Common myeloid progenitor, CD34-positive (primary cell): ENCODE results near the gene PSME3IP1.

Experiments
- CTCF ChIA-PET: fragments of 350-600 bp; sonication (Branson Sonifier 250); formaldehyde crosslinking; loops from one replicate; lab custom pipeline; 2021; ENCODE audit warnings: antibody characterized with exemption; lab: Charles Lee
- POLR2A ChIA-PET: fragments of 350-600 bp; sonication (Branson Sonifier 250); formaldehyde crosslinking; loops from one replicate; lab custom pipeline; 2021; ENCODE audit warnings: antibody characterized with exemption; lab: Charles Lee
- DNase-seq, 3 donors: peaks; one replicate each; pipeline versions ENCODE4 v3.0.0 to v3.0.0-alpha.2; 2013
- H3K27ac ChIP-seq, 2 experiments: 1 replicate in 1 of 2; 2 replicates in 1 of 2; pipeline ENCODE4 v1.7.0; 2013; ENCODE audit warnings: inconsistent platforms in 2 of 2, low read length in 2 of 2, mild to moderate bottlenecking in 2 of 2, low read depth in 1 of 2, moderate library complexity in 1 of 2; ENCODE audit not compliant: severe bottlenecking in 2 of 2, insufficient read depth in 1 of 2, poor library complexity in 1 of 2
- H3K27me3 ChIP-seq, 5 experiments: replicated peaks in 2 of 5; 1 replicate in 3 of 5; 2 replicates in 2 of 5; pipeline versions ENCODE4 v1.6.1 to v1.7.0; 2013; ENCODE audit warnings: low read length in 4 of 5, mild to moderate bottlenecking in 2 of 5, moderate library complexity in 2 of 5, inconsistent platforms in 1 of 5; ENCODE audit not compliant: insufficient read depth in 5 of 5, control insufficient read depth in 4 of 5
- H3K36me3 ChIP-seq, 4 experiments: 1 replicate in 2 of 4; 2 replicates in 2 of 4; pipeline versions ENCODE4 v1.6.1 to v1.7.0; 2013; ENCODE audit warnings: low read length in 3 of 4, control low read depth in 1 of 4, mild to moderate bottlenecking in 1 of 4; ENCODE audit not compliant: control insufficient read depth in 4 of 4, insufficient read depth in 4 of 4
- H3K4me1 ChIP-seq, 4 experiments: 1 replicate in 3 of 4; 2 replicates in 1 of 4; pipeline versions ENCODE4 v1.6.1 to v1.7.1; 2013; ENCODE audit warnings: low read length in 3 of 4, mild to moderate bottlenecking in 3 of 4, control low read depth in 1 of 4, inconsistent platforms in 1 of 4, moderate library complexity in 1 of 4; ENCODE audit not compliant: control insufficient read depth in 4 of 4, insufficient read depth in 4 of 4; ENCODE audit errors: control extremely low read depth in 1 of 4
- H3K4me3 ChIP-seq, 7 experiments: 1 replicate in 4 of 7; 2 replicates in 3 of 7; pipeline versions ENCODE4 v1.5.1 to v1.7.0; 2013; ENCODE audit warnings: mild to moderate bottlenecking in 7 of 7, low read length in 6 of 7, moderate library complexity in 6 of 7, inconsistent platforms in 2 of 7, low read depth in 2 of 7, control low read depth in 1 of 7; ENCODE audit not compliant: insufficient read depth in 4 of 7, control insufficient read depth in 1 of 7; ENCODE audit errors: extremely low read depth in 1 of 7
- H3K9me3 ChIP-seq, 5 experiments: 1 replicate in 4 of 5; 2 replicates in 1 of 5; pipeline versions ENCODE4 v1.6.1 to v1.7.1; 2013; ENCODE audit warnings: low read length in 4 of 5, mild to moderate bottlenecking in 2 of 5, inconsistent platforms in 1 of 5, low read depth in 1 of 5, moderate library complexity in 1 of 5; ENCODE audit not compliant: control insufficient read depth in 4 of 5, insufficient read depth in 2 of 5; ENCODE audit errors: control extremely low read depth in 1 of 5
- WGBS: methylation state at CpG from one replicate; pipeline ENCODE4 v1.1.5; 2013; ENCODE audit not compliant: insufficient coverage; 5-methylcytosine and 5-hydroxymethylcytosine counted together

PSME3IP1 gene

DNA sequence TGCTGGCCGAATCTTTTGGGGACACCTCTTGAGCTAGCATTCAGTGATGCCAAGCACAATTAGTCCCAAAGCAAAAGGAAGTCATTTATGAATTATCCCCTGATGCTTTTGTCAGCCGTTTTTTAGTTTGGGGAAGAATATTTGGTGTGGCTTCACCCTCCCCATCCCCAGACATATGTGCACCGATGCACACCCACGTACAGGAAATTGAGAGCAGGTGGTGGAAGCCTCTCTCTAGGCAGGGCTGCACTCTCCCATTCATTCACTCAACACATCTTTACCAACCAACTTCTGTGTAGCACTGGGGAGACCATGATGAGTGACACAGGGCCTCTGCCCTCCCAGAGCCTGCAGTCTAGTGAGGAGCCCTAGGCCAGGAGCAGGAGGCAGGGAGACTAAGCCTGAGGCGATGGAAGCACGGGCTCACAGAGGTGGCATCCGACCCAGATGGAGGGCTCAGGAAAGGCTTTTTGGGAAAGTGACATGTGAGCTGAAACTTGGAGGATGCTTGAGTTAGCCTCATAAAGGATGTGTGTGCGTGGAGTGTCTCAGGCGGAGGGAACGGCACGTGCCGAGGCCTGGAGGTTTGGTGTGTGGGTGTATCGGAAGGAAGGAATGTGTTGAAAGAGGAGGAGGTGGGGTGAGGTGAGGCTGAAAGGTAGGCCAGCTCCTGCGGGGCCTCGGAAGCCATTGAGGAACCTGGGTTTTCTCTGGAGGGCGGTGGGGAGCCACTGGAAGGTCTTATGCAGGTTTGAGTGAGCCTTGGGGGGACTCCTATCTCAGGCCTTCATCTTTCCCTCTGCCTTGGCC lies 43.8 kb downstream of the PSME3IP1 start:
- peaks cover 5 to 75% (median 70%) of the 10 kb centered on the region in 4 experiments for H3K4me1 ChIP-seq
- POLR2A ChIA-PET = no interaction called here
- H3K36me3 ChIP-seq = peaks cover 0 to 17% (median 7%) of the 10 kb centered on the region in 4 experiments
- peak overlapping the region in 3 of 7 experiments; percentile 3 to 30 (median 19) for H3K4me3 ChIP-seq
- CTCF ChIA-PET = interaction anchor here (0.7 to 1.9 kb wide), 6 partner anchors 10 to 57 kb away, joined by 3 to 7 read pairs (median 3); partner anchors contain the start of gene CPNE2
- H3K27ac ChIP-seq = peak overlapping the region; percentile 6 to 67
- H3K9me3 ChIP-seq = no peaks in the 10 kb centered on the region
- no peaks in the 10 kb centered on the region for H3K27me3 ChIP-seq
- DNase-seq = peak; percentile 32 to 92 (median 89)
- WGBS = 65% methylated on average over 10 of the region's 16 CpGs

DNA sequence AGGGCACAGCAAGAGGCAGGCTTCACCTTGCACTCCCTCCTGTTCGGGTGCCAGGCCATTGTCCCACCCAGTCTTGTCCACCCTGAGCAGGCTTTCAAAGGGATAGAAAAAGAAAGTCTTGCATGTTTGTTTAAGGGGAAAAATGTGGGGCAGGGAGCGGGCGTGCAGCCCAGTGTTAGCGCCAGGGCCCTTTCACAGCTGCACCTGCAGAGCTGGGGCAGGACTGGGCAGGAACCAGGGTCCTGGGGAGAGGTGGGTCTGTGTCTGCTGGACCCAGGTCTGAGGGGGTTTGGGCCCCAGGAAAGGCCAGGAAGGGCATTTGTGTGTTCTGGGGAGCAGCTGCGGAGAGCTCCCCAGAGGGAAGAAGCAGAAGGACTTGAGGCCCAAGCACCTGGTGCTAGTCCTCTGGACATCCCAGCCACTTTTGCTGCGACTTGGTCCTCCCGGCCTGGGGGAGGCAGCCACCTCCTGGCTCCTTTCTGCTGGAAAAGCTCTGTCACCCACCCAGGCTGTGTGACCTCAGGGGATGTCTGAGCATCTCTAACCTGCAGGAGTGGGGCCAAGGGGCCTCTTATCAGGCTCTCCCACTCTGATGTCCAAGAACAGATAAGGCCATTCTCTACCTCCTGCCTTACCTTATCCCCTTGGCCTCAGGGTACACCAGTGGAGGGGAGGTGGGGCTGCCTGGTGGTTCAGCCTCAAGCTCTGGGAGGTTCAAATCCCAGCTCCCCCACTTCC lies 44.7 kb downstream of the PSME3IP1 start:
- peaks cover 5 to 65% (median 61%) of the 10 kb centered on the region in 4 experiments for H3K4me1 ChIP-seq
- CTCF ChIA-PET = interaction anchor here (0.7 to 1.9 kb wide), 5 partner anchors 11 to 56 kb away, joined by 3 to 7 read pairs (median 3); partner anchors contain the start of gene CPNE2
- H3K9me3 ChIP-seq = no peaks in the 10 kb centered on the region

DNA sequence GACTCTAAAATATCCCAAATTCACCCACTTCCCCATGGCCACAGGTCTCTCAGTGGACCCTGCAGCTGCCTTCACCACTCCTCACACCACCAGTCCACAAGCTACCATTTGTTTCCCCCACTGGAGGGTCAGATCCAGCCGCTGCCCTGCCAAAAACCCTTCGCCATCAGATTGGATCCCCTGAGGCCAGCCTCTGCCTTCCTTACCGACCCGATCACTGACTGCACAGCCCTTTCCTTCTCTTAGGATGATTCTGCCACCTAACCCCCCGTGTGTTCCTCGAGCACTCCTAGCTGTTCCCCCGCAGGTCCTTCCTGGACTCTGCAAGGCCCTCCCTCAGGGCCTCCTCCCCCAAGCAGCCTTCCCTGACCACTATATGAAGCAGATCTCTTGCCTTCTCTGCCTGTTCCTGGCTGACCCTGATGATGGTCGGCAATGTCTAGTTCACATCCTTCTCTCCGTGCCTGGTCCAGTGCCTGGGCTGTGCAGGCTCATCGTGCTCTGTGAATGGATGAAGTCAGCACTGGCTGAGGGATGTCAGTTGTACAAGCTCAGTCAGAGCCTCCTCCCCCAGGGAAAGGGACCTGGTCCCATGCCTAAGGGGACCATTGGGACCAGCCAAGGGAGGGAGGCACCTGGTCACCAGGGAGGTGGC lies 47.4 kb downstream of the PSME3IP1 start:
- peaks cover 0 to 14% (median 8%) of the 10 kb centered on the region in 4 experiments for H3K36me3 ChIP-seq
- no peaks in the 10 kb centered on the region for H3K9me3 ChIP-seq
- POLR2A ChIA-PET = no interaction called here
- H3K27me3 ChIP-seq = no peaks in the 10 kb centered on the region
- H3K4me3 ChIP-seq = no peak overlapping the region
- H3K27ac ChIP-seq = no peak overlapping the region
- peaks cover 5 to 61% (median 49%) of the 10 kb centered on the region in 4 experiments for H3K4me1 ChIP-seq
- CTCF ChIA-PET = no interaction called here
- WGBS = 74% methylated on average over 6 of the region's 10 CpGs
- DNase-seq = no peak

More for the DNA sequence above, 44.7 kb downstream of the PSME3IP1 start:
- H3K4me3 ChIP-seq = peak overlapping the region in 1 of 7 experiments; percentile 8
- POLR2A ChIA-PET = interaction anchor here (0.5 kb wide), 1 partner anchor 198 kb away, joined by 3 read pairs; no protein-coding TSS in a partner anchor
- peak overlapping the region in 1 of 2 experiments; percentile 67 for H3K27ac ChIP-seq
- no peak for DNase-seq
- no peaks in the 10 kb centered on the region for H3K27me3 ChIP-seq
- peaks cover 0 to 18% (median 10%) of the 10 kb centered on the region in 4 experiments for H3K36me3 ChIP-seq
- 92% methylated on average over 7 of the region's 7 CpGs for WGBS

DNA sequence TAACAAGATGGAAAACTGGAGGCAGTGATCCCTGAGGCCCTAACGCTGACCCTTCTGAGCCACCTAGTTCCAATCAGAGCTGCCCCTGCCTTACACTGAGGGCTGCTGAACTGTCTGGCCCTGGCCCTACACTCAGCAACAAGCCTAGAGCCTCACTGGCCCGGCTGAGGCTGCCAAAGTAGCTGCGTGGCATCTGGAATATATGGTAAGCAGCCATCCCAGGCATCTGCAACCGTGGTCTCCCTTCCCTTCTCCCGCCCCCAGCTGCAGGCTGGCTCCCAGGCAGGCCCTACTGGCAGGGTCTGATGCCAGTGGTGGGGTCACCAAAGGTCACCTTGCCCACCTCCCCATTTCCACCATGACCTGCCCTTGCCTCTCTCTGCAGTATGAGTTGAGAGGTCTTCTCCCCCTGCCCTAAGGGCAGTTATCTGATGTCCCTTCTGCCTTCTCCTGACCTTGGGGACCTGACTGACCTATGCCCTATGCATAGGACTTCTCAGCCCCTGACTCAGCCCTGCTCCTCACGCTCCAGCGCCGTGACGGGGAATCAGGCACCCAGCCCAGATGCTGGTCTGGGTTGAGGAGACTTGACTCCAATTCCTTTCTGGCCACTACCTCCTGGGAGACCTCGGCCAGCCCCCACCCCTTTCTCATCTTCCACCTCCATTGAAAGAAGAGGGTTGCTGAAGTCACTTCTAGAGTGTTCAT lies 48.1 kb downstream of the PSME3IP1 start:
- CTCF ChIA-PET = interaction anchor here (1.6 kb wide), 1 partner anchor 53 kb away, joined by 5 read pairs; no protein-coding TSS in a partner anchor
- no peak for DNase-seq
- Histone ChIP-seq H3K4me3 (no peak overlapping the region), H3K4me1 (peaks cover 5 to 61% (median 42%) of the 10 kb centered on the region in 4 experiments), H3K27ac (no peak overlapping the region), H3K27me3 (no peaks in the 10 kb centered on the region), H3K36me3 (peaks cover 0 to 14% (median 8%) of the 10 kb centered on the region in 4 experiments), H3K9me3 (no peaks in the 10 kb centered on the region)
- 84% methylated on average over 9 of the region's 10 CpGs for WGBS
- POLR2A ChIA-PET = no interaction called here

DNA sequence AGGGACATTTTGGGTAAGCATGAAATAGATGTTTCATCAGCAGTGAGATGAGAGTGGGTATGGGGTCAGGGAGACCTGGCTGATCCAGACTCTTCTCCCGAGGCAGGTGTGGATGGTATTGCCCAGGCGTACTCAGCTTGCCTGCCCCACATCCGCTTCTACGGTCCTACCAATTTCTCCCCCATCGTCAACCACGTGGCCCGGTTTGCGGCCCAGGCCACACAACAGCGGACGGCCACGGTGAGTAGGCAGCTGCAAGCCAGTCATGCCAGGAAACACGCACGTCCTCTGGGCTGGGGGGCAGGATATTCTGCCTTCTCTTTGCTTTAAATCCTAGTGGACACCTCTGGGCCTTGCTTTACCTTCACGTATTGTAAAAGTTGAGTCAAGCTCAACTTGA lies 48.8 kb downstream of the PSME3IP1 start:
- DNase-seq = peak in 1 of 3 donors; percentile 23
- Histone ChIP-seq H3K27ac (no peak overlapping the region), H3K36me3 (peaks cover 0 to 14% (median 8%) of the 10 kb centered on the region in 4 experiments), H3K27me3 (no peaks in the 10 kb centered on the region), H3K4me3 (no peak overlapping the region), H3K9me3 (no peaks in the 10 kb centered on the region), H3K4me1 (peaks cover 5 to 61% (median 39%) of the 10 kb centered on the region in 4 experiments)
- ChIA-PET CTCF (interaction anchor here (1.6 to 3.0 kb wide), 2 partner anchors 11 to 52 kb away, joined by 5 to 11 read pairs; no protein-coding TSS in a partner anchor), POLR2A (no interaction called here)
- 79% methylated on average over 13 of the region's 14 CpGs for WGBS

DNA sequence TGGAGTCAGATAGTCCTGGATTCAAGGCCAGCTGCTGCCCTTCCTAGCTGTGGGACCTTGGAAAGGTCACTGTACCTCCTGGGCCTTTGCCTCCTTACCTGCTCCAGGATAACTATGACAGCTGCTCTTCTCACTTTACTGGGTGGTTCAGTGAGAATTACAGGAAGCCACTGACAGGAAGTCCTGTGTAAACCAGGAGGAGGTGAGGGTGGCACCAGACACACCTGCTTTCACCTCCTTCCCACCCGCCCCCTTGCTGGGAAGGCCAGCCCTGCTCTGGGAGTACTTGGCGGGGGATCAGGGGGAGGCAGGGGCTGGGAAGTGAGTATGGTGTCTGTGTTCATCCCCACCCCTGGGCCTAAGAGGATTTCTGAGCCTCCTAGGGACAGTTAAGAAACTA lies 50.9 kb downstream of the PSME3IP1 start:
- Histone ChIP-seq H3K9me3 (no peaks in the 10 kb centered on the region), H3K36me3 (peaks cover 0 to 16% (median 10%) of the 10 kb centered on the region in 4 experiments), H3K4me3 (no peak overlapping the region), H3K27ac (peak overlapping the region in 1 of 2 experiments; percentile 25), H3K27me3 (no peaks in the 10 kb centered on the region), H3K4me1 (peaks cover 0 to 51% (median 20%) of the 10 kb centered on the region in 4 experiments)
- CTCF ChIA-PET = interaction anchor here (3.0 kb wide), 1 partner anchor 9 kb away, joined by 11 read pairs; no protein-coding TSS in a partner anchor
- WGBS = no CpG with 5 or more reads among the region's 2 CpGs
- POLR2A ChIA-PET = no interaction called here
- no peak for DNase-seq
